HFFc6 (cell line): ENCODE data around the gene DISC1. TPM values are rescaled to one million over a fixed set of nuclear protein-coding genes. Genes with fewer than 3 reads are reported as not detected.
"Not testable (repeated sequence)": the region's sequence is repeated elsewhere in the genome, so short reads cannot be mapped to it uniquely, and the experiment has no call there.

Experiments used
- DNase-seq: peaks from one replicate; pipeline ENCODE4 v3.0.0-alpha.2; 2018
- H3K27ac Mint-ChIP-seq: 2 replicates; pipeline ENCODE4 v1.8.0; 2020; ENCODE audit warnings: mild to moderate bottlenecking, mixed read lengths
- H3K27me3 Mint-ChIP-seq: 2 replicates; pipeline ENCODE4 v1.8.0; 2021; ENCODE audit warnings: mild to moderate bottlenecking, moderate library complexity, mixed read lengths; ENCODE audit not compliant: insufficient read depth
- H3K36me3 Mint-ChIP-seq: 2 replicates; pipeline ENCODE4 v1.8.0; 2021; ENCODE audit warnings: low read depth, mixed read lengths
- H3K4me1 Mint-ChIP-seq: 2 replicates; pipeline ENCODE4 v1.8.0; 2020; ENCODE audit warnings: low read depth, mixed read lengths
- H3K4me3 Mint-ChIP-seq: 2 replicates; pipeline ENCODE4 v1.8.0; 2020; ENCODE audit warnings: mild to moderate bottlenecking, moderate library complexity, mixed read lengths
- H3K9me3 Mint-ChIP-seq: 2 replicates; pipeline ENCODE4 v1.8.0; 2020; ENCODE audit warnings: mild to moderate bottlenecking, mixed read lengths
- total RNA-seq, 6 experiments: library from RNA; stranded (reverse); fragmentation: NEBNext Ultra II Directional; extraction: Animal tissue kit (Norgen Biotek cat#: 25700); gene quantifications; 2 replicates in 1 of 6; 3 replicates in 5 of 6; pipeline ENCODE4 v1.2.3, GENCODE V29; 2021
- TF ChIP-seq, protein P1 (sequence below): fragments of 200-600 bp; sonication (generic); IDR thresholded peaks from 2 replicates; pipeline ENCODE4 v1.5.0; 2021; ENCODE audit warnings: antibody characterized with exemption, mild to moderate bottlenecking

DISC1 gene
- total RNA-seq, 6 experiments from 2014 or later, result 1.3 to 4.3 (median 1.9) TPM

DNA sequence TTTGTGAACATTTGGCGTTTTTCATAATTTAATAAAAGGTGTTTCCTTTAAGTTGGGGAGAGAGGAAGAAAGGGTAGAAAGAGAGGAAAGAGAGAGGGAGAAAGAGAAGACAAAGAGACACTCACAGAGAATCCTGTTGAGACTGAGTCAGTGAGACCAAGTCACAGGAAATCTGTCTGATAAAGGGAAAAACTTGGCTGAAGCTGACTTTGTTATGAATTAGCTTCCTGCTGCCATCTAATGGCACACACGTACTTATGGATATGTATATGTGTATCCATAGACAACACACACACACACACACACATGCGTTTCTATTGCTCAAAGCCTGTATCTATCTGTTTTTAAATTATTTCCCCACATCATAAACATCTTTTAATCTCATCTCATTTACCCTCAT is 42.5 kb upstream of the DISC1 start:
- TF ChIP-seq, protein P1, sequence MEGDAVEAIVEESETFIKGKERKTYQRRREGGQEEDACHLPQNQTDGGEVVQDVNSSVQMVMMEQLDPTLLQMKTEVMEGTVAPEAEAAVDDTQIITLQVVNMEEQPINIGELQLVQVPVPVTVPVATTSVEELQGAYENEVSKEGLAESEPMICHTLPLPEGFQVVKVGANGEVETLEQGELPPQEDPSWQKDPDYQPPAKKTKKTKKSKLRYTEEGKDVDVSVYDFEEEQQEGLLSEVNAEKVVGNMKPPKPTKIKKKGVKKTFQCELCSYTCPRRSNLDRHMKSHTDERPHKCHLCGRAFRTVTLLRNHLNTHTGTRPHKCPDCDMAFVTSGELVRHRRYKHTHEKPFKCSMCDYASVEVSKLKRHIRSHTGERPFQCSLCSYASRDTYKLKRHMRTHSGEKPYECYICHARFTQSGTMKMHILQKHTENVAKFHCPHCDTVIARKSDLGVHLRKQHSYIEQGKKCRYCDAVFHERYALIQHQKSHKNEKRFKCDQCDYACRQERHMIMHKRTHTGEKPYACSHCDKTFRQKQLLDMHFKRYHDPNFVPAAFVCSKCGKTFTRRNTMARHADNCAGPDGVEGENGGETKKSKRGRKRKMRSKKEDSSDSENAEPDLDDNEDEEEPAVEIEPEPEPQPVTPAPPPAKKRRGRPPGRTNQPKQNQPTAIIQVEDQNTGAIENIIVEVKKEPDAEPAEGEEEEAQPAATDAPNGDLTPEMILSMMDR, result peak; percentile 55; the same call in 1 of the 2 replicates
- Mint-ChIP-seq H3K27me3 (no peaks in the 10 kb centered on the region), H3K4me1 (peaks cover 12% of the 10 kb centered on the region), H3K27ac (peak overlapping the region; percentile 42; the same call in 1 of the 2 replicates), H3K9me3 (no peaks in the 10 kb centered on the region), H3K4me3 (no peak overlapping the region), H3K36me3 (no peaks in the 10 kb centered on the region)
- peak; percentile 77 for DNase-seq

DNA sequence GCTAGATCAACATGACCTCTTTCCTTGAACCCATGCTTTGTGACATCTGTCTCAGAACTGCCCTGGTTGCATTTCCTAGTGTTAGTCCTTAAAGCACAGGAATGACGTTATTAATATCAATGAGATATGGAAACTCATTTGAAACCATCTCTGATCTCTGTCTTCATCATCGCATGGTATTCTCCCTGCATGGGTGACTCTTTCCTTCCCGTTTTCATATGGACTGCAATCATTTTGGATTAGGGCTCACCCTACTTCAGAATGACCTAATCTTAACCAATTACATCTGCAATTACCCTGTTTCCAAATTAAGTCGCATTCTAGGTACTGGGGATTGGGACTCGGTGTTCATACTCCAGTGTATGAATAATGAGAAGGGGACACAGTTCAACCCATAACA is 41.7 kb upstream of the DISC1 start:
- H3K9me3 Mint-ChIP-seq, result no peaks in the 10 kb centered on the region
- no peak overlapping the region for H3K4me3 Mint-ChIP-seq
- no peaks in the 10 kb centered on the region for H3K27me3 Mint-ChIP-seq
- no peak for DNase-seq
- TF ChIP-seq, protein P1, result no peak
- peaks cover 12% of the 10 kb centered on the region for H3K4me1 Mint-ChIP-seq
- no peaks in the 10 kb centered on the region for H3K36me3 Mint-ChIP-seq
- H3K27ac Mint-ChIP-seq, result no peak overlapping the region; the same call in 1 of the 2 replicates

DNA sequence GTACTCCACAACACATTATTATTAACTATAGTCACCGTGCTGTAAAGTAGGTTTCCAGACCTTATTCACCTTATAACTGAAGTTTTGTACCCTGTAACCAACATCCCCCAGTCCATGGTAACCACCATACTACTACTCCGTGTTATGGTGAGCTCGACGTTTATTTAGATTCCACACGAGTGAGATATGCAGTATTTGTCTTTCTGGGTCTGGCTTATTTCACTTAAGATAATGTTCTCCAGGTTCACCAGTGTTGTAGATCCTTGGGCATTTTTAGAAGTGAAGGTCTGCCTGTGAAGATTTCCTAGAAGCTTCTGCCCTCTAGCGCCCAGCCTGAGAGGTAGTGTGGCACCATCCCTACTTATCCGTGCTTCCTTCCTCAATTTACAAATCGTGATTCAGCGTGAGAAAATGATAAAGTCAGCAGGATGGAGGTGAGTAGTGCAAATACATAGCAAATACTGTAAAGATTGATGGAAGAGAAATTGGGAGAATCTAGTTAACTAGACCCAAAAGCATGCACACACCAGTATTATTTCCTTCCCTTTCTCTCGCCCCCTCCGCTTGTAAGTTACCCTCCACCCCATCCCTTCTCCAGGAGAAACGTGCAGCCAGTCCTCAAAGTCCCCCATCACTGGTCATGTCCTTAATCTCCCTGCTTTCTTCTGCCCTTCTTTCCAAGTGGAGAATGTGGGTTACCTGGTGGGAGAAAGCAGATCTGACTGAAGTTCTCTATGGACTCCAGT is 36.0 kb upstream of the DISC1 start:
- DNase-seq, result peak; percentile 70
- Mint-ChIP-seq H3K36me3 (no peaks in the 10 kb centered on the region), H3K27me3 (peaks cover 2% of the 10 kb centered on the region; the same call in 1 of the 2 replicates)

DNA sequence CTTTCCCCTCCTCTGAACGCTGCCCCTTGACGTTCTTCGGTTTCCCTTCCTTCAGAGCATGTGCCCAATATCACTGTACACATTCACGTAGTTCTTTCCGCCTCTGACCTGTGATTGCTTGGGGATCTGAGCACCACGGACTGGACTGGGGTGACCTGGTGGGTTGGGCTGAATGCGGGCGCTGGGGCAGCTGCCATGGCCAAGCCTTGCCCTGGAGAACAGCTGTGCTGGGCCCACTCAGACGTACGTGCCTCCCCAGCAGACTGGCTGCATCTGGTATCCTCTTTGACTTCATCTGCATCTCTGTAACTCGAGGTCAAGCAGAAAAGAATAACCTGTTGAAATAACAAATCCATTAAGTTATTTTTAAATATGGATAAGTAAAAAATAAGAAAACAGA is 35.1 kb upstream of the DISC1 start:
- no peaks in the 10 kb centered on the region for H3K36me3 Mint-ChIP-seq
- no peak overlapping the region for H3K27ac Mint-ChIP-seq
- peaks cover 5% of the 10 kb centered on the region; the same call in 1 of the 2 replicates for H3K27me3 Mint-ChIP-seq
- no peak for DNase-seq
- H3K9me3 Mint-ChIP-seq, result no peaks in the 10 kb centered on the region
- peaks cover 20% of the 10 kb centered on the region for H3K4me1 Mint-ChIP-seq
- TF ChIP-seq, protein P1, result no peak
- H3K4me3 Mint-ChIP-seq, result no peak overlapping the region

More for the DNA sequence above, 36.0 kb upstream of the DISC1 start:
- peak overlapping the region; percentile 47 for H3K27ac Mint-ChIP-seq
- no peak overlapping the region for H3K4me3 Mint-ChIP-seq
- peaks cover 11% of the 10 kb centered on the region for H3K4me1 Mint-ChIP-seq
- no peaks in the 10 kb centered on the region for H3K9me3 Mint-ChIP-seq
- TF ChIP-seq, protein P1, result peak; percentile 84

DNA sequence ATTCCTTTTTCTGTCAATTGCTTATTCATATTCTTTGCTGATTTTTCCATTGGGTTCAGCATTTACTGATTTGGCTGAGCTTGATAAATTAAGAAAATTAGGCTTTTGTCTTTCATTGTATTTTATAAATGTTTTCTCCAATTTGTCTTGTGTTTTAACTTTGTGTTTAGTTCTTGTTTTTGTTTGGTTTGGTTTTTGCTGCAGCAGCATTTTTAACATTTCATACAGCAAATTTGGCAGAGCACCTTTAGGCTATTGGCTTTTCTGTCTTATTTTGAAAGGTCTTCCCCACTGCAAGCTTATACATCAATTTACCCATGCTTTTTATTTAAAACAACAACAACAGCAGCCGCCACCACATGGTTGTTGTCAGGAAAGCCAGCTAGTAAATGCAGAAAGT is 33.8 kb upstream of the DISC1 start:
- peaks cover 5% of the 10 kb centered on the region; the same call in 1 of the 2 replicates for H3K27me3 Mint-ChIP-seq
- H3K4me3 Mint-ChIP-seq, result no peak overlapping the region
- no peaks in the 10 kb centered on the region for H3K36me3 Mint-ChIP-seq
- TF ChIP-seq, protein P1, result no peak
- DNase-seq, result no peak
- H3K4me1 Mint-ChIP-seq, result peaks cover 26% of the 10 kb centered on the region
- no peaks in the 10 kb centered on the region for H3K9me3 Mint-ChIP-seq
- no peak overlapping the region for H3K27ac Mint-ChIP-seq

DNA sequence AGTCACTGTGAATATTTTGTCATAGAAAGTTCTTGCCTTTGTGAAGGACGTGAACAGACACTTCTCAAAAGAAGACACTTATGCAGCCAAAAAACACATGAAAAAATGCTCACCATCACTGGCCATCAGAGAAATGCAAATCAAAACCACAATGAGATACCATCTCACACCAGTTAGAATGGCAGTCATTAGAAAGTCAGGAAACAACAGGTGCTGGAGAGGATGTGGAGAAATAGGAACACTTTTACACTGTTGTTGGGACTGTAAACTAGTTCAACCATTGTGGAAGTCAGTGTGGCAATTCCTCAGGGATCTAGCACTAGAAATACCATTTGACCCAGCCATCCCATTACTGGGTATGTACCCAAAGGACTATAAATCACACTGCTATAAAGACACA is 33.3 kb upstream of the DISC1 start:
- peaks cover 31% of the 10 kb centered on the region for H3K4me1 Mint-ChIP-seq
- not testable (repeated sequence) for H3K36me3 Mint-ChIP-seq, DNase-seq, H3K4me3 Mint-ChIP-seq, H3K9me3 Mint-ChIP-seq, H3K27ac Mint-ChIP-seq, H3K27me3 Mint-ChIP-seq
